Upper lobe of left lung (tissue), 4 donors: Measurements from ENCODE around the gene CDC25C.

Source experiments
- EP300 ChIP-seq, 4 donors: sonication (generic); formaldehyde crosslinking; IDR thresholded peaks; one replicate each; pipeline ENCODE4 v1.5.1; 2017; ENCODE audit warnings: antibody characterized with exemption in 4 of 4, control low read depth in 2 of 4
- POLR2A ChIP-seq, 4 donors: fragments of 450-650 bp; IDR thresholded peaks; one replicate each; pipeline ENCODE4 v1.5.1; 2016 to 2017; ENCODE audit warnings: antibody characterized with exemption in 4 of 4, mild to moderate bottlenecking in 2 of 4
- POLR2AphosphoS5 ChIP-seq, 2 donors: sonication (generic); formaldehyde crosslinking; IDR thresholded peaks; one replicate each; pipeline ENCODE4 v1.5.1; 2017; ENCODE audit warnings: antibody characterized with exemption in 2 of 2
- TF ChIP-seq, protein P1 (sequence below), 6 experiments: fragments of 450-650 bp in 4 of 6; fragments of 200-600 bp in 2 of 6; sonication (generic) in 2 of 6; IDR thresholded peaks; one replicate each; pipeline ENCODE4 v1.5.1; 2016 to 2019; ENCODE audit warnings: antibody characterized with exemption in 6 of 6

- TF ChIP-seq, protein P1, sequence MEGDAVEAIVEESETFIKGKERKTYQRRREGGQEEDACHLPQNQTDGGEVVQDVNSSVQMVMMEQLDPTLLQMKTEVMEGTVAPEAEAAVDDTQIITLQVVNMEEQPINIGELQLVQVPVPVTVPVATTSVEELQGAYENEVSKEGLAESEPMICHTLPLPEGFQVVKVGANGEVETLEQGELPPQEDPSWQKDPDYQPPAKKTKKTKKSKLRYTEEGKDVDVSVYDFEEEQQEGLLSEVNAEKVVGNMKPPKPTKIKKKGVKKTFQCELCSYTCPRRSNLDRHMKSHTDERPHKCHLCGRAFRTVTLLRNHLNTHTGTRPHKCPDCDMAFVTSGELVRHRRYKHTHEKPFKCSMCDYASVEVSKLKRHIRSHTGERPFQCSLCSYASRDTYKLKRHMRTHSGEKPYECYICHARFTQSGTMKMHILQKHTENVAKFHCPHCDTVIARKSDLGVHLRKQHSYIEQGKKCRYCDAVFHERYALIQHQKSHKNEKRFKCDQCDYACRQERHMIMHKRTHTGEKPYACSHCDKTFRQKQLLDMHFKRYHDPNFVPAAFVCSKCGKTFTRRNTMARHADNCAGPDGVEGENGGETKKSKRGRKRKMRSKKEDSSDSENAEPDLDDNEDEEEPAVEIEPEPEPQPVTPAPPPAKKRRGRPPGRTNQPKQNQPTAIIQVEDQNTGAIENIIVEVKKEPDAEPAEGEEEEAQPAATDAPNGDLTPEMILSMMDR (IDR thresholded peaks at IDR 0.05): no peak
- TF ChIP-seq POLR2A (IDR thresholded peaks at IDR 0.05) (no peak), POLR2AphosphoS5 (IDR thresholded peaks at IDR 0.05) (peak in 1 of 2 donors; percentile 26), EP300 (IDR thresholded peaks at IDR 0.05) (no peak)
Measured at GRCh38 chr5:138369706-138370105, 38.1 kb upstream of the CDC25C start.
